RWPE2 (cell line): ENCODE data around the gene PHACTR1.

Experiments used
- ATAC-seq: fragments of 200-7000 bp; cut with Tn5 transposase; 3 replicates; pipeline ENCODE4 v1.9.1; 2021; ENCODE audit warnings: low read depth
- DNase-seq: peaks from one replicate; pipeline ENCODE4 v3.0.0-alpha.2; 2020; ENCODE audit warnings: low spot score
- H3K27ac ChIP-seq: fragments of 450-650 bp; 2 replicates; pipeline ENCODE4 v1.5.1; 2017; ENCODE audit warnings: mild to moderate bottlenecking; ENCODE audit not compliant: poor library complexity, severe bottlenecking
- H3K27me3 ChIP-seq: fragments of 250-450 bp; sonication (Bioruptor Pico); 2 replicates; pipeline ENCODE4 v1.5.1; 2021; ENCODE audit warnings: mild to moderate bottlenecking, moderate library complexity; ENCODE audit not compliant: insufficient read depth, poor library complexity, severe bottlenecking
- H3K36me3 ChIP-seq: fragments of 250-450 bp; sonication (Bioruptor Pico); 2 replicates; pipeline ENCODE4 v1.5.1; 2020; ENCODE audit warnings: low read depth, mild to moderate bottlenecking, moderate library complexity
- H3K4me1 ChIP-seq: fragments of 250-450 bp; sonication (Bioruptor Pico); 2 replicates; pipeline ENCODE4 v1.5.1; 2021; ENCODE audit warnings: mild to moderate bottlenecking, moderate library complexity; ENCODE audit not compliant: insufficient read depth, poor library complexity, severe bottlenecking
- H3K4me3 ChIP-seq: fragments of 250-450 bp; sonication (Bioruptor Pico); 2 replicates; pipeline ENCODE4 v1.5.1; 2021; ENCODE audit warnings: mild to moderate bottlenecking, moderate library complexity; ENCODE audit not compliant: severe bottlenecking
- H3K9me3 ChIP-seq: fragments of 250-450 bp; sonication (Bioruptor Pico); 2 replicates; pipeline ENCODE4 v1.5.1; 2021; ENCODE audit warnings: mild to moderate bottlenecking, moderate library complexity; ENCODE audit not compliant: severe bottlenecking
- TF ChIP-seq, protein P1 (sequence below): fragments of 450-650 bp; IDR thresholded peaks from one replicate; pipeline ENCODE4 v1.5.1; 2017; ENCODE audit warnings: mild to moderate bottlenecking, moderate library complexity; ENCODE audit not compliant: poor library complexity, severe bottlenecking

The PHACTR1 gene

DNA sequence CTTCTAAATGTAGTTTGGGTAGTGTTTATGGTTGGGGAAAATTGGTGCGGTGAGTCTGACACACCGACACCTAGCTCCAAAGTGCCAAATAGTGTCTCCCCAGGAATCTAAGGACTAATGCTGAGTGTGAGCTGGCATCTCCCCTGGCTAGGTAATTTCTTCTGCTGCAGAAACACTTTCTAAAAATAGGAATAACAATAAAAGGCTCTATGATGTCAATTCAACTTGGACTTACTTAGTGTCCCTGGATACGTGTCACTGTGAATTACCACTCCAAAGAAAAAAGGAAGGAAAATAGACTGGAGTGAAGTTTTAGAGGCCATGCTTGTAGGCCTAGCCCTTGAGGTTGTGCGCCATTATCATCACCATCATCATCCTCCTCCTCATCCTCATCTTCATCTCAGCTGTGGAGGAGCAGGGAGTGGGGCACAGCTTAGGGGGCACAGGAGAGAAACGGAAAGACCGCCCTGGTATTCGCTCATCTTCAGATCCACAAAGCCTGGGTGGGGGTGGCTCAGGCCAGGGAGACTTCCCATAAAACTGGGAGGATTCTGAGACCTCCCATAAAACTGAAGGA lies 522.2 kb downstream of the PHACTR1 start:
- ATAC-seq: no peak
- Histone ChIP-seq H3K4me3 (no peak overlapping the region), H3K36me3 (no peaks in the 10 kb centered on the region), H3K4me1 (no peaks in the 10 kb centered on the region), H3K9me3 (no peaks in the 10 kb centered on the region), H3K27me3 (no peaks in the 10 kb centered on the region), H3K27ac (no peak overlapping the region)
- DNase-seq: no peak
- TF ChIP-seq, protein P1, sequence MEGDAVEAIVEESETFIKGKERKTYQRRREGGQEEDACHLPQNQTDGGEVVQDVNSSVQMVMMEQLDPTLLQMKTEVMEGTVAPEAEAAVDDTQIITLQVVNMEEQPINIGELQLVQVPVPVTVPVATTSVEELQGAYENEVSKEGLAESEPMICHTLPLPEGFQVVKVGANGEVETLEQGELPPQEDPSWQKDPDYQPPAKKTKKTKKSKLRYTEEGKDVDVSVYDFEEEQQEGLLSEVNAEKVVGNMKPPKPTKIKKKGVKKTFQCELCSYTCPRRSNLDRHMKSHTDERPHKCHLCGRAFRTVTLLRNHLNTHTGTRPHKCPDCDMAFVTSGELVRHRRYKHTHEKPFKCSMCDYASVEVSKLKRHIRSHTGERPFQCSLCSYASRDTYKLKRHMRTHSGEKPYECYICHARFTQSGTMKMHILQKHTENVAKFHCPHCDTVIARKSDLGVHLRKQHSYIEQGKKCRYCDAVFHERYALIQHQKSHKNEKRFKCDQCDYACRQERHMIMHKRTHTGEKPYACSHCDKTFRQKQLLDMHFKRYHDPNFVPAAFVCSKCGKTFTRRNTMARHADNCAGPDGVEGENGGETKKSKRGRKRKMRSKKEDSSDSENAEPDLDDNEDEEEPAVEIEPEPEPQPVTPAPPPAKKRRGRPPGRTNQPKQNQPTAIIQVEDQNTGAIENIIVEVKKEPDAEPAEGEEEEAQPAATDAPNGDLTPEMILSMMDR: no peak

DNA sequence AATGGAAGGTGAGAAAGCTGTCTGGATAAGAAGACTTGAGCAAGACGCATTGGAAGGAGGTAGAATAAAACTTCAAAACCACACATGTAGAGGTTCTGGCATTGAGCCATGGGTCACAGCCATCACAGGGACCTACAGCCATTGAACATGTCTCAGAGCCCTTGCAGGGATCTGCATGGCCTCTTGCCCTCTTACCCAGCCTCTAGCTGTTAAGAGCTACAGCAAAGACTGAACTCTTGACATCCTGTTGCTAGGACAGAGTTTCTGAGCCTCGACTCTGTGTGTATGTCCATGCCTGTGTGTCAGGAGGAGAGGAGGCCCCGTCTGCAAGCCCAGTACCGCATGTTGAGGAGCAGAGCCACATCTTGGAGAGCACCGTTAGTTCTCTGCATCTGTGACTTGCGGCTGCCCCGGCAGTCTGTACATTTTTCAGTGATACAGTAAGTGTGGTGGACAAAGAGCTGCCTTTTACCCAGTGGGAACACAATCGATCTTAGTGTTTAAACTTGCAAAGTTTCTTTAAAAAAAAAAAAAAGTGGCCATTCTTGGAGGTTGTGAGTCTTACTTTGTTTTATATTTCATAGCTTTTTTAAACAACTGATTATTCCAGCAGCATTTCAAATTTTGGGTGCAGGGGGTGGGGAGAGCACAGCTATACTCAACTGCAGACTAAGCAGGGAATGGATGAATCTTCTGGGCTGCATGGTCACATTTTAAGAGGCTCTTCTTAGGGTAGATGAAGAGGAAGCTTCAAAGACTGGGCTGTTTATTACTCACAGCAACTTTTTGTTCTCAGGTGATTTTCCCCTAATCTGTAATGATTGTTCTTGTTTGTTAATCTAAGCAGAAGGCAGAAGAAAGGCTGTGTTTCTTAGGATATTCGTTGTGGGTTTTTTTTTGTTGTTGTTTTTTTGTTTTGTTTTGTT lies 523.2 kb downstream of the PHACTR1 start:
- TF ChIP-seq, protein P1: no peak
- no peak overlapping the region for H3K27ac ChIP-seq
- H3K4me1 ChIP-seq: no peaks in the 10 kb centered on the region
- H3K36me3 ChIP-seq: no peaks in the 10 kb centered on the region
- DNase-seq: no peak
- no peaks in the 10 kb centered on the region for H3K27me3 ChIP-seq
- no peak for ATAC-seq
- no peak overlapping the region for H3K4me3 ChIP-seq
- no peaks in the 10 kb centered on the region for H3K9me3 ChIP-seq

DNA sequence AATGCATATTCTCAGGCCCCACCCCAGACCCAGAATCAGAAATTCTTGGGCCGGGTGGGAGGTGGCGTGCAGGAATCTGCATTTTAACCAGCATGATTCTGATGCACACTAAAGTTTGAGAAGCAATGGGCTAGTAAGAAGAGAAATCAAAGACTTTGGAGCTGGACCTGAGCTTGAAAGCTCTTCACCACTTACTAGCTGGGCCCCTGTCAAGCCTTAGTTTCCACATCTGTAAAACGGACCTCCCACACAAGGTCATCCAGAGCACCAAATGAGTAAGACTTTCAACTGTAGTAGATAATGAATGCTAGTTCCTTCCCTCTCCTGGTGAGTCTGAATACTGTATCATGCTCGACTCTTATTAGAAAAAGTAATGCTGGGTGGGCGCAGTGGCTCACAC lies 524.8 kb downstream of the PHACTR1 start:
- H3K36me3 ChIP-seq: no peaks in the 10 kb centered on the region
- H3K9me3 ChIP-seq: no peaks in the 10 kb centered on the region
- DNase-seq (no peak), ATAC-seq (no peak)
- no peaks in the 10 kb centered on the region for H3K27me3 ChIP-seq
- TF ChIP-seq, protein P1: no peak
- no peak overlapping the region for H3K4me3 ChIP-seq
- H3K4me1 ChIP-seq: no peaks in the 10 kb centered on the region
- H3K27ac ChIP-seq: no peak overlapping the region

DNA sequence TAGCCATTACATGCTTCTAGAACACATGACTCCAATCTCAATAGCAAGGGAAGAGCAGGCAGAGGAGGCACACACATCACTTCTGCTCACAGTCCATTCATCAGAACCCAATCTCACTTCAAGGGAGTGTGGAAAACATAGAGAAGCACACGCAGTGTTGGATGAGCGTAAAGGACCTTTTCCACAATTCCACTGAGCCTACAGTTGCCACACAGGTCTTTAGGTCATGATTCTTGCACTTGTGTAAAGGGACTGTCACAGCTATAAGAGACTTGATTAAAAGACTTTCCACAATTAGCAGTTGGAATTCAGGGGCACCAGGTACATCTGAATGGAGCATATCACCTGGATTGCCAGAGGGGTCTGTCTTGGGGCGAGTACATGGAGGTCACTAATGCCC lies 525.6 kb downstream of the PHACTR1 start:
- H3K9me3 ChIP-seq: no peaks in the 10 kb centered on the region
- H3K4me3 ChIP-seq: no peak overlapping the region
- H3K27me3 ChIP-seq: no peaks in the 10 kb centered on the region
- H3K4me1 ChIP-seq: no peaks in the 10 kb centered on the region
- DNase-seq (no peak), ATAC-seq (no peak)
- TF ChIP-seq, protein P1: no peak
- H3K36me3 ChIP-seq: no peaks in the 10 kb centered on the region
- no peak overlapping the region for H3K27ac ChIP-seq

GRCh38 chr6:13242590-13242989 lies 526.0 kb downstream of the PHACTR1 start:
- Histone ChIP-seq H3K27ac (no peak overlapping the region), H3K9me3 (no peaks in the 10 kb centered on the region), H3K4me3 (no peak overlapping the region), H3K36me3 (no peaks in the 10 kb centered on the region), H3K4me1 (no peaks in the 10 kb centered on the region), H3K27me3 (no peaks in the 10 kb centered on the region)
- no peak for DNase-seq
- no peak for ATAC-seq
- TF ChIP-seq, protein P1: no peak
